ENCODE results near the gene TENM4.

TENM4 gene

DNA sequence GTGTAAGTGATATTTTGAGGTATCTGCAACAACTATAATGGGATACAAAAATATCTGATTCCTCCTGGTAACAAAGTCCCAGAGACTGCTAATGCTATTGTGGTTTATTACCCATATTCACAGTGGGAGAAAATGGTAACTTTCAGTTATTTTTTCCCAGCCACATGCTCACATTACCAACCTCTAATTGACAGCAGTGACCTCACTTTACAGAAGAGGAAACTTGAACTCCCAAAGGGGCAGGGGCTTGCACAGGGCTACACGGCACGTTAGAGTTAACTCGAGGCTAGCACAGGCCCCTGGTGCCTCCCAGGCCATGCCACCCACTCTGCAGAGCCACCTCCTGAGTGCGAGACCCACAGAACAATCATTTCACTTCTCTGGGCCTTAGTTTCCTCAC lies 132.4 kb downstream of the TENM4 start:
- Histone ChIP-seq H3K9ac (ENCODE audit: low read depth, low read length) (no peak overlapping the region), H3K27me3 (ENCODE audit: control insufficient read depth, insufficient read depth, low read length) (no peaks in the 10 kb centered on the region), H3K9me3 (ENCODE audit: control insufficient read depth, insufficient read depth, low read length) (no peaks in the 10 kb centered on the region), H3K4me3 (ENCODE audit: low read depth, low read length) (no peak overlapping the region), H3K4me1 (ENCODE audit: control insufficient read depth, insufficient read depth, low read length) (no peaks in the 10 kb centered on the region), H3K36me3 (ENCODE audit: control insufficient read depth, insufficient read depth, low read length) (no peaks in the 10 kb centered on the region)

DNA sequence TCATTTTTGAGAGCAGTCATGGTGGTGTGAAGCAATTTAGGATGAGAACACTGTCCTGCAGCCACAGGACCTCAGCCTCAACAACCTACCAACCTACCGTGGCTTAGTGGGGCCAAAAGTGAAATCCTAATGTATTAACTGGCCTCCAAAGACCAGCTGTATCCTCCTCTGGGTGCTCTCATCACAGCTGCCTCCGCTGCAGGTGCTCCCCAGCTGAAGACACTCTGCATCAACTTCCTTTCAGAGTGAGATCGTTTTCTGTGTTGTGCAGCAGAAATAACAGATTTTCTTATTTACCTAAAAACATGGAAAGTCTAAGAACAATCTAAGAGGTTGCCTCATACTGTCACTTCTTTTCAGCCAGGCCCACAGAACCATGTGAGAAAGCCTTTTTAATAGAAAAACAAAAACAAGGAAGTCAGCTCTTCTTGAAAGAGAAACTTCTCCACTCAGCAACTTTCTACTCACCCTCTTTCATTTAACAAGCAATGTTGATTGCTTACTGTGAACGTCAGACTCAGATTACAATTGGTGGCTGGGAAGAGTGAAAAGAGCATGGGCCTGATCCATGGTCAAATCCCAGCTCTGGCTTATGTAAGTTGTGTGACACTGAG lies 136.1 kb downstream of the TENM4 start:
- H3K4me3 ChIP-seq (ENCODE audit: low read depth, low read length), result no peak overlapping the region
- no peaks in the 10 kb centered on the region for H3K4me1 ChIP-seq (ENCODE audit: control insufficient read depth, insufficient read depth, low read length)
- H3K27me3 ChIP-seq (ENCODE audit: control insufficient read depth, insufficient read depth, low read length), result no peaks in the 10 kb centered on the region
- no peak overlapping the region for H3K9ac ChIP-seq (ENCODE audit: low read depth, low read length)
- no peaks in the 10 kb centered on the region for H3K36me3 ChIP-seq (ENCODE audit: control insufficient read depth, insufficient read depth, low read length)
- H3K9me3 ChIP-seq (ENCODE audit: control insufficient read depth, insufficient read depth, low read length), result no peaks in the 10 kb centered on the region

DNA sequence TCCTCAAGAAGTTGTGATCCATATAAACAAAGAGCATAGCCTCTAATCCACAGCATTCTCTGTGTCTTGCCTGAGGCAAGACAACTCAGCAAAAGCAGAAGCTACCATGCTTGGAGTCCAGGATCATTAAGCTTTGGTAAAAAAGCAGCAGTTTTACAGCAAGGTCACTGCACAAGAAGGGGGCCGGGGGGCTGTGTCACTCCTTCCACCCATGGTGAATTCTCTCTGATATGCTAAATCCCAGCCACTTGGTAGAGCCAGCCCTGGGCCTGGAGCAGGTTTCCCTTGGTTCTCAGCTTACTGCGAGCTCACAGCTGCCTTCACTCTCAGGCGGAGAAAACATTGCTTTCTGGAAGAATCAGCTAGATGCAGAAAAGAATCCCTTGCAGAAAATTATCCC lies 144.7 kb downstream of the TENM4 start:
- Histone ChIP-seq H3K27me3 (ENCODE audit: control insufficient read depth, insufficient read depth, low read length) (no peaks in the 10 kb centered on the region), H3K9me3 (ENCODE audit: control insufficient read depth, insufficient read depth, low read length) (no peaks in the 10 kb centered on the region), H3K36me3 (ENCODE audit: control insufficient read depth, insufficient read depth, low read length) (no peaks in the 10 kb centered on the region), H3K4me1 (ENCODE audit: control insufficient read depth, insufficient read depth, low read length) (no peaks in the 10 kb centered on the region), H3K9ac (ENCODE audit: low read depth, low read length) (no peak overlapping the region), H3K4me3 (ENCODE audit: low read depth, low read length) (no peak overlapping the region)

DNA sequence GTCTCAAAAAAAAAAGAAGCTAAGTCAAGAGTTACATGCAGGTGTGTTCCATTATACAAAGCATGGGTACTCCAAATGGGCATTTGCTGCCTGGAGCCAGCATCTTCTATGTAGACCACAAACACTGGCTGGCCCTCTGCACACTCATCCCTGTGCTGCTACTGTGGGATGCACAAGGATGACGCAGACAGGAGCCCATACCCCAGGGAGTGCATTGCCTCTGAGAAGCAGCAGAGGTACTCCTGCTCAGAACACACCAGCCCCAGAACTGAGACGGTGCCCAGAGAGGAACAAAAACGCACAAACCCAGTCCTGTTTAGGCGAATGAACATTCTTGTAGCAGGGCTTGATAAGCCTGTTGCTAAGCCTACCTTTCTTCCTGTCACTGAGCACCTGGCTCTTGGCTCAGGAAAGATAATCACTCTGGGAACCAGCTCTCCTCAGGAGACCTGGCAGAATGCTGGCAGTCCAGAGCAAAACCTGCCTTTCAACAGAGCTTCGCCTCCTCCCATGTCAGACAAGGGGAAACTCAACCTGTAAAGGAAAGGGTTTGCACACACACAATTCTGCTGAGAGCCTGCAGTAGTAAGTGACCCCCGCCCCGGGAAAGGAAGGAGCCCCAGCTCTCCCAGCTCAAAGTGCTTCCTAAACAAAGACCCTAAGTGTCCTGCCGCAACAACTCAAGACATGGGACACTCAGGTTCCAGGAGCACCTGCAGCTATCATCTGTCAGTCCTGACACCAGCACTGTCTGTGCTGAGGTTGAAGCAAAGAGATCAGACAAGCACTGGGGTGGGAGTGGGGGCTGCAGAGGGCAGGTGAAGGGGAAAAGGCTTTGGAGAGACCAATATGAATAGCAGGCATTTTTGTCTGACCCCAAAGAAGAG lies 145.7 kb downstream of the TENM4 start:
- H3K9ac ChIP-seq (ENCODE audit: low read depth, low read length), result no peak overlapping the region
- H3K4me1 ChIP-seq (ENCODE audit: control insufficient read depth, insufficient read depth, low read length), result no peaks in the 10 kb centered on the region
- H3K27me3 ChIP-seq (ENCODE audit: control insufficient read depth, insufficient read depth, low read length), result no peaks in the 10 kb centered on the region
- H3K9me3 ChIP-seq (ENCODE audit: control insufficient read depth, insufficient read depth, low read length), result no peaks in the 10 kb centered on the region
- H3K4me3 ChIP-seq (ENCODE audit: low read depth, low read length), result no peak overlapping the region
- H3K36me3 ChIP-seq (ENCODE audit: control insufficient read depth, insufficient read depth, low read length), result no peaks in the 10 kb centered on the region

DNA sequence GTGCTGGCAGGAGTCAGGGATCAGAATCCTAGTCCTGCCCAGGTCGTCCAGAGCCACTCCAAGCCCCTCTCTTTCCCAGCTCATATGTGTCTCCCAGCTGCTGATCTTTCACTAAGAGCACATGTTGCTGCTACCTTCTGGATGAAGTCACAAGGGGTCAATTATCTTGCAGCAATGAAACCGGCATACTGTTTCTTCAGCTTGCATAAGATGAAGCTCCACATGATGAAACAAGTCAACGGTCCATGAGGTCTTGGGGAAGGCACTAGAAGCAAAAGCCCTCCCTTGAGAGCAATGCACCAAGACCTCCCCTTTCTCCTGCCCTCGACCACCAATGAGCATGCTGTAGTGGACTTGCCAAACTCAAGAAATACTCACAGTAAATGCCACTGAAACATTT lies 148.9 kb downstream of the TENM4 start:
- no peaks in the 10 kb centered on the region for H3K27me3 ChIP-seq (ENCODE audit: control insufficient read depth, insufficient read depth, low read length)
- no peaks in the 10 kb centered on the region for H3K4me1 ChIP-seq (ENCODE audit: control insufficient read depth, insufficient read depth, low read length)
- H3K9me3 ChIP-seq (ENCODE audit: control insufficient read depth, insufficient read depth, low read length), result no peaks in the 10 kb centered on the region
- H3K36me3 ChIP-seq (ENCODE audit: control insufficient read depth, insufficient read depth, low read length), result no peaks in the 10 kb centered on the region
- no peak overlapping the region for H3K9ac ChIP-seq (ENCODE audit: low read depth, low read length)
- H3K4me3 ChIP-seq (ENCODE audit: low read depth, low read length), result no peak overlapping the region

DNA sequence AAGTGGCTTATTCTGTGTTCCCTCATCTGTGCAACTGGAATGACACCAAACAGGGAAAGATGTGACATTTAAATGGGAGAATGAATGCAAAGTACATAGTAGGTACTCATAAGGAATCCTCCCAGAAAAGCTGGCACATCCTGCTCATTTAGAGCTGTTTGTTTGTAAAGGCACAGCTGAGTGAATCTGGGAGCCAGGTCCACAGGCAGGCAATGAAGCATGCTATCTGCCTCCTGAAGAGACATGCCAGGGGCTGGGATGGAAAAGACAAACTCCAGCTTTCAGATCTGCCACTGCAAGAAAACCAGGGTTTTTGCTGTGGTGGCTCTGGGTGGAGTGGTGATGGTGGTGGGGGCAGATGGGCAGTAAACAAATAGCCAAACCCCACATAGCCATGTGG lies 150.1 kb downstream of the TENM4 start:
- Histone ChIP-seq H3K9me3 (ENCODE audit: control insufficient read depth, insufficient read depth, low read length) (no peaks in the 10 kb centered on the region), H3K4me1 (ENCODE audit: control insufficient read depth, insufficient read depth, low read length) (no peaks in the 10 kb centered on the region), H3K9ac (ENCODE audit: low read depth, low read length) (no peak overlapping the region), H3K4me3 (ENCODE audit: low read depth, low read length) (no peak overlapping the region), H3K36me3 (ENCODE audit: control insufficient read depth, insufficient read depth, low read length) (no peaks in the 10 kb centered on the region), H3K27me3 (ENCODE audit: control insufficient read depth, insufficient read depth, low read length) (no peaks in the 10 kb centered on the region)

DNA sequence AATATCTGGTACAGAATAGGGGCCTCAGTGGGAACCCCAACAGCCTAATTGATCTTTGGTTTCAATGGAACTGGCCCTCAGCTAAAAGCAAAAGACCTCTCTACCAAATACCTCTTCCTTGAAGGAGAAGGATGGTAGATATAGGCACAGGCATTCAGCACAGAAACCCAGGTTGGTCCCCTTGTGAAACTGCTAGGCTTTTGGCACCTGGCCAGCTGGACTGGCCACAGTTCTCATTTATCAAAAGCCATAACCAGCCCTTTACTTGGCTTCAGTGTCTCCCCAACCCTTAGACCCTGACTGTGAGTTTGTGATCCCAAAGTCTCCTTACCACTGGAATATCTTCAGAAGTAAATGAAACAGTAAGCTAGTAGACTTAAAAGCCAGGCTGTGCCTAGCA lies 152.9 kb downstream of the TENM4 start:
- Histone ChIP-seq H3K4me1 (ENCODE audit: control insufficient read depth, insufficient read depth, low read length) (no peaks in the 10 kb centered on the region), H3K27me3 (ENCODE audit: control insufficient read depth, insufficient read depth, low read length) (no peaks in the 10 kb centered on the region), H3K9ac (ENCODE audit: low read depth, low read length) (no peak overlapping the region), H3K4me3 (ENCODE audit: low read depth, low read length) (no peak overlapping the region), H3K9me3 (ENCODE audit: control insufficient read depth, insufficient read depth, low read length) (no peaks in the 10 kb centered on the region), H3K36me3 (ENCODE audit: control insufficient read depth, insufficient read depth, low read length) (no peaks in the 10 kb centered on the region)

DNA sequence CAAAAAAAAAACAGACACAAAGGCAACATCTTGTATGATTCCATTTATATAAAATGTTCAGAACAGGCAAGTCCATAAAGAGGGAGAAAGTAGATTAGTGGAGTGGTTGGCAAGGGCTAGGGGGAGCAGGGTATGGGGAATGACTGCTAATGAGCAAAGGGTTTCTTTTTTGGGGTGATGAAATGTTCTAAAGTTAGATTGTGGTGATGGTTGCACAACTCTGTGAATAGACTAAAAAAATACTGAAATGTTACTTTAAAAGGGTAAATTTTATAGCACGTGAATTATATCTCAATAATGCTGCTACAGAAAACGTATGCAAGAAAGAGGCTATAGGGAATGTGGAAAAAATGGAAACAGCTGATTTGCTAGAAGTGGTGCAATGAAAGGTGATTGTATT lies 155.1 kb downstream of the TENM4 start:
- Histone ChIP-seq H3K4me3 (ENCODE audit: low read depth, low read length) (no peak overlapping the region), H3K9me3 (ENCODE audit: control insufficient read depth, insufficient read depth, low read length) (no peaks in the 10 kb centered on the region), H3K4me1 (ENCODE audit: control insufficient read depth, insufficient read depth, low read length) (no peaks in the 10 kb centered on the region), H3K27me3 (ENCODE audit: control insufficient read depth, insufficient read depth, low read length) (no peaks in the 10 kb centered on the region), H3K9ac (ENCODE audit: low read depth, low read length) (no peak overlapping the region), H3K36me3 (ENCODE audit: control insufficient read depth, insufficient read depth, low read length) (no peaks in the 10 kb centered on the region)

DNA sequence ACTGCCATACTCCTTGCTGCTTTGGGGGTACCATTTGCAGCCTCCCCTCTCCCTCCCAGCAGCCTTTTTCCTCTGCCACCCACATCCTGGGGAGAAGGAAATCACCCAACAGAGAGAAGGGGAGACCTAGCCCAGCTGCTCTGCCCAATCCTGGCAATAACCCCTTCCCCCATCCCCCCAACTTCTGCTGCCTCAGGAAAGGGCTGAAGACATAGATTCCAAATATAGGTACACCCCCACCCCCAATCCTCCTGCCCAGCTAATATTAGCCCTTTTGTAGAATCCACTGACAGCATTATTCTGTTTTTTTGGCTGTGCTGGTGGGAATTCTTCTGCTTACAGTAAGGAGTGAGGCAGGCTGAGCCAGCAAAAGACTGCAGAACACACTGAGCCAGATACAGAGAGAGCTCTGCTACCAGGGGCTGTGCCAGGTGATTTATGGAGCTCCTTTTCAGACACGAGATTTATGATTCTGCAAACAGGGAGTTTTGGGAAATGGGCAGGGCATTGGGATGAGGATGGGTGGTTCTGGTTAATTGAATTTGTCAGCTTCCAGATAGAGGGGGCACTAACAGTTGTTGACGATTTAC lies 164.0 kb downstream of the TENM4 start:
- Histone ChIP-seq H3K4me1 (ENCODE audit: control insufficient read depth, insufficient read depth, low read length) (no peaks in the 10 kb centered on the region), H3K4me3 (ENCODE audit: low read depth, low read length) (no peak overlapping the region), H3K9ac (ENCODE audit: low read depth, low read length) (no peak overlapping the region), H3K36me3 (ENCODE audit: control insufficient read depth, insufficient read depth, low read length) (no peaks in the 10 kb centered on the region), H3K9me3 (ENCODE audit: control insufficient read depth, insufficient read depth, low read length) (no peaks in the 10 kb centered on the region), H3K27me3 (ENCODE audit: control insufficient read depth, insufficient read depth, low read length) (no peaks in the 10 kb centered on the region)

DNA sequence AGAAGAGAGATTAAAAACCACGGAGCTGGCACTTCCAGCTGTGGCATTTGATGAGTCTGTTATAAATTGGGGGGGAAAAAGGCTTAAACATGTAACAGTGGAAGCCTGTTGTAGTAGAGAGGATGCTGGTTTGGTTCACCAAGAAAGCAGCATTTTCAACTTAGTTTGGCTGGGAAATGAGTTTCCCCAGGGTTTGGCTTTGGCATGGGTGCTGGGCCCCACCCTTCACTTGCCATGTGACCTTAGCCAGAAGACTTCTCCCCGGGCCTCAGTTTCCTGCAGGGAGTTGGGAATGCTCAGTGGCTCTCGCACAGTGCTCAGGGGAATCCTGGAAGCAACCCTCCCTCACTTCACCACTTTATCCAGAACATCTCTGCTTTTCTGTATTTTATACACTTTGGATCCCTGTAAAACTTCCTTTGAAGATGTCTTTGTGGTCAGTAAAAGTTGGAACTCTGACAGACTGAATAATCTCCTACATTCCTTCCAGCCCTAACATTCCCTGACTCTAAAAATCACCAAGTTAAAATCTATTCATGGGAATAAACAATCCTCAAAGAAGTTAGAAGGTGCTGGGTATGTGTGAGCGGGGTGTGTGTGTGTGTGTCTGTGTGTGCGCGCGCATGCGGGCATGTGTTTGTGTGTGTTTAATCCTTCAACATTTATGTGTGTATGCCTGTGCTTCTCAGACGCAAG lies 166.0 kb downstream of the TENM4 start:
- no peaks in the 10 kb centered on the region for H3K9me3 ChIP-seq (ENCODE audit: control insufficient read depth, insufficient read depth, low read length)
- H3K4me3 ChIP-seq (ENCODE audit: low read depth, low read length), result no peak overlapping the region
- no peaks in the 10 kb centered on the region for H3K4me1 ChIP-seq (ENCODE audit: control insufficient read depth, insufficient read depth, low read length)
- no peak overlapping the region for H3K9ac ChIP-seq (ENCODE audit: low read depth, low read length)
- no peaks in the 10 kb centered on the region for H3K27me3 ChIP-seq (ENCODE audit: control insufficient read depth, insufficient read depth, low read length)
- H3K36me3 ChIP-seq (ENCODE audit: control insufficient read depth, insufficient read depth, low read length), result no peaks in the 10 kb centered on the region

DNA sequence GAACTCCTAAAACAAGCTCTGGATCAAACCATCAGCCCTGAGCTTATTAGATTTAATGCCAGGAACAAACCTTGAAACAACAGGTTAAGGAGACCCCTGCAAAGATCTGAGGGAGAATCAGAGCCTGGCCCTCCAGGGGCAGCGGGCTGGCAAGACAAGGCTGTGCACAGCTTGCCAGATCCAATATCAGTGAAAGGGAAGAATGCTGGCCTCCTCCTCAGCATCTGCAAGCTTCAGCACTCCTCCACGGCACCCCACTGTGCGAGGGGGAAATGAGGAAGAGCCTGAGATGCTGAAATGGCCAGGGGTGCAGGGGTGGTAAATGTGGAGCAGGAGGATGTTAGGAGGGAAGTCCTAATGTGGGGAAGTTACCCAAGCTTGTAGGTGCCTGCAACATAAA lies 167.0 kb downstream of the TENM4 start:
- no peaks in the 10 kb centered on the region for H3K36me3 ChIP-seq (ENCODE audit: control insufficient read depth, insufficient read depth, low read length)
- no peaks in the 10 kb centered on the region for H3K4me1 ChIP-seq (ENCODE audit: control insufficient read depth, insufficient read depth, low read length)
- no peak overlapping the region for H3K4me3 ChIP-seq (ENCODE audit: low read depth, low read length)
- H3K9ac ChIP-seq (ENCODE audit: low read depth, low read length), result no peak overlapping the region
- no peaks in the 10 kb centered on the region for H3K27me3 ChIP-seq (ENCODE audit: control insufficient read depth, insufficient read depth, low read length)
- H3K9me3 ChIP-seq (ENCODE audit: control insufficient read depth, insufficient read depth, low read length), result no peaks in the 10 kb centered on the region

All from iPS-15b (cell line).